ENCODE data around the gene SRPK1. TPM values are rescaled to one million over a fixed set of nuclear protein-coding genes. Genes with fewer than 3 reads are reported as not detected.

The SRPK1 gene
- total RNA-seq (100 to 1,000 TPM in 2 of 5 donors, 10 to 100 TPM in 3; 17.0 to 204 (median 92.3) TPM), polyA plus RNA-seq (10 to 100 TPM; 10.7 to 20.5 (median 13.9) TPM)
- long read RNA-seq, donor 1, result 0 reads
- long read RNA-seq, donor 2, full-length matches to known transcripts, result 5 of 5 reads
- long read RNA-seq, donor 2, partial matches to known transcripts, result 0 of 5 reads
- long read RNA-seq, donor 2, other reads (novel, unspliced or antisense), result 0 of 5 reads
- long read RNA-seq, donor 3, full-length matches to known transcripts, result 1 of 1 reads
- long read RNA-seq, donor 3, partial matches to known transcripts, result 0 of 1 reads
- long read RNA-seq, donor 3, other reads (novel, unspliced or antisense), result 0 of 1 reads
- long read RNA-seq, donor 4, result 0 reads
- long read RNA-seq, donor 5, full-length matches to known transcripts, result 2 of 2 reads
- long read RNA-seq, donor 5, partial matches to known transcripts, result 0 of 2 reads
- long read RNA-seq, donor 5, other reads (novel, unspliced or antisense), result 0 of 2 reads
- long read RNA-seq, donor 6, full-length matches to known transcripts, result 4 of 22 reads
- long read RNA-seq, donor 6, partial matches to known transcripts, result 18 of 22 reads
- long read RNA-seq, donor 6, other reads (novel, unspliced or antisense), result 0 of 22 reads
- long read RNA-seq, donor 7, full-length matches to known transcripts, result 1 of 1 reads
- long read RNA-seq, donor 7, partial matches to known transcripts, result 0 of 1 reads
- long read RNA-seq, donor 7, other reads (novel, unspliced or antisense), result 0 of 1 reads
- long read RNA-seq, donor 8, full-length matches to known transcripts, result 3 of 3 reads
- long read RNA-seq, donor 8, partial matches to known transcripts, result 0 of 3 reads
- long read RNA-seq, donor 8, other reads (novel, unspliced or antisense), result 0 of 3 reads
- long read RNA-seq, donor 9, full-length matches to known transcripts, result 2 of 2 reads
- long read RNA-seq, donor 9, partial matches to known transcripts, result 0 of 2 reads
- long read RNA-seq, donor 9, other reads (novel, unspliced or antisense), result 0 of 2 reads
- long read RNA-seq, donor 10, full-length matches to known transcripts, result 1 of 1 reads
- long read RNA-seq, donor 10, partial matches to known transcripts, result 0 of 1 reads
- long read RNA-seq, donor 10, other reads (novel, unspliced or antisense), result 0 of 1 reads

- intact Hi-C loops (cut with DNase I; ENCODE audit: low total_unique reads), result no loop called here
- DNase-seq, result peak; percentile 93 to 97
- TF ChIP-seq POLR2AphosphoS5 (IDR thresholded peaks at IDR 0.05) (peak; percentile 20 to 84 (median 82)), CTCF (IDR thresholded peaks at IDR 0.05) (no peak), POLR2A (IDR thresholded peaks at IDR 0.05) (no peak), EP300 (IDR thresholded peaks at IDR 0.05) (no peak)
- Histone ChIP-seq H3K27me3 (no peaks in the 10 kb centered on the region), H3K4me1 (peaks cover 5 to 49% (median 29%) of the 10 kb centered on the region in 4 donors), H3K36me3 (peaks cover 0 to 7% (median 0%) of the 10 kb centered on the region in 4 donors), H3K9me3 (no peaks in the 10 kb centered on the region), H3K27ac (peak within 1 kb of the TSS; percentile 84 to 94 (median 89)), H3K4me3 (peak within 1 kb of the TSS; percentile 83 to 90 (median 83))
- WGBS, 5 donors, result 0 to 2% (median 1%) methylated on average over 19 to 69 of the region's 69 CpGs
These were observed at the start of gene SRPK1 for GRCh38 chr6:35920793-35921732. TSS of gene SRPK1 (minus strand) at chr6:35921098. CDS start at chr6:35921056, 42 bp downstream.

GRCh38 chr6:35970181-35970580, 49.3 kb upstream of the SRPK1 start:
- peak overlapping the region in 2 of 5 donors; percentile 14 to 28 for H3K27ac ChIP-seq
- H3K4me1 ChIP-seq, result peaks cover 0 to 4% (median 0%) of the 10 kb centered on the region in 4 donors
- no peaks in the 10 kb centered on the region for H3K36me3 ChIP-seq
- DNase-seq, result peak in 1 of 2 donors; percentile 28
- no peak overlapping the region for H3K4me3 ChIP-seq
- 72 to 85% (median 77%) methylated on average over 4 of the region's 4 CpGs for WGBS, 5 donors
- TF ChIP-seq POLR2AphosphoS5 (IDR thresholded peaks at IDR 0.05), result peak in 1 of 3 donors; percentile 31
- no peak for TF ChIP-seq EP300 (IDR thresholded peaks at IDR 0.05)
- no peaks in the 10 kb centered on the region for H3K9me3 ChIP-seq
- intact Hi-C loops (cut with DNase I; ENCODE audit: low total_unique reads), result no loop called here
- no peaks in the 10 kb centered on the region for H3K27me3 ChIP-seq

GRCh38 chr6:35969646-35970045, 48.7 kb upstream of the SRPK1 start:
- H3K4me1 ChIP-seq, result peaks cover 0 to 4% (median 0%) of the 10 kb centered on the region in 4 donors
- DNase-seq, result no peak
- H3K4me3 ChIP-seq, result no peak overlapping the region
- H3K36me3 ChIP-seq, result no peaks in the 10 kb centered on the region
- no peaks in the 10 kb centered on the region for H3K9me3 ChIP-seq
- H3K27me3 ChIP-seq, result no peaks in the 10 kb centered on the region
- intact Hi-C loops (cut with DNase I; ENCODE audit: low total_unique reads), result no loop called here
- H3K27ac ChIP-seq, result no peak overlapping the region
- TF ChIP-seq POLR2A (IDR thresholded peaks at IDR 0.05), result no peak
- TF ChIP-seq CTCF (IDR thresholded peaks at IDR 0.05), result no peak
- no peak for TF ChIP-seq EP300 (IDR thresholded peaks at IDR 0.05)
- TF ChIP-seq POLR2AphosphoS5 (IDR thresholded peaks at IDR 0.05), result no peak

GRCh38 chr6:35968821-35969220, 47.9 kb upstream of the SRPK1 start:
- no peaks in the 10 kb centered on the region for H3K9me3 ChIP-seq
- WGBS, 5 donors, result 86 to 93% (median 91%) methylated on average over 4 of the region's 4 CpGs
- H3K4me1 ChIP-seq, result peaks cover 0 to 4% (median 0%) of the 10 kb centered on the region in 4 donors
- no peak for DNase-seq
- H3K36me3 ChIP-seq, result no peaks in the 10 kb centered on the region
- H3K27ac ChIP-seq, result no peak overlapping the region
- no peak overlapping the region for H3K4me3 ChIP-seq
- no peaks in the 10 kb centered on the region for H3K27me3 ChIP-seq
- intact Hi-C loops (cut with DNase I; ENCODE audit: low total_unique reads), result no loop called here
- TF ChIP-seq POLR2AphosphoS5 (IDR thresholded peaks at IDR 0.05) (no peak), CTCF (IDR thresholded peaks at IDR 0.05) (no peak), POLR2A (IDR thresholded peaks at IDR 0.05) (no peak)

All from stomach (tissue), 19 donors.